IMR-90 (cell line): ENCODE measurements around the gene DDX10. TPM values are rescaled to one million over a fixed set of nuclear protein-coding genes. Genes with fewer than 3 reads are reported as not detected.

Experiments used
- ATAC-seq: fragments of 200-7000 bp; cut with Tn5 transposase; 2 replicates; pipeline ENCODE4 v1.9.1; 2020; ENCODE audit warnings: low read depth, mild to moderate bottlenecking, moderate library complexity
- BruUV-seq: library from RNA; stranded (reverse); fragments of 400-500 nt; replicated peaks from 2 replicates; lab custom pipeline; 2021; lab: Mats Ljungman, UMichigan
- CTCF ChIA-PET: fragments of 300-600 bp; formaldehyde crosslinking; extraction: SDS; loops from one replicate; lab custom pipeline; 2021; ENCODE audit warnings: antibody characterized with exemption; lab: Yijun Ruan, JAX
- POLR2A ChIA-PET: fragments of 300-600 bp; sonication (Branson Sonifier 250); formaldehyde crosslinking; loops from one replicate; lab custom pipeline; 2022; ENCODE audit warnings: antibody characterized with exemption; ENCODE audit not compliant: unreplicated experiment; lab: Charles Lee
- DNase-seq: peaks from one replicate; pipeline ENCODE4 v3.0.0; 2013
- H2AFZ ChIP-seq: replicated peaks from 2 replicates; pipeline ENCODE3; 2013; ENCODE audit warnings: low read length, mild to moderate bottlenecking; ENCODE audit not compliant: poor library complexity
- H2AK5ac ChIP-seq: 2 replicates; pipeline ENCODE4 v1.6.1; 2013; ENCODE audit warnings: low read depth, low read length, inconsistent platforms
- H2AK9ac ChIP-seq: replicated peaks from 2 replicates; pipeline ENCODE3; 2013; ENCODE audit warnings: mild to moderate bottlenecking, low read depth, low read length, moderate library complexity; ENCODE audit not compliant: poor library complexity
- H2BK120ac ChIP-seq: 2 replicates; pipeline ENCODE4 v1.6.1; 2013; ENCODE audit warnings: low read depth, low read length, inconsistent platforms
- H2BK15ac ChIP-seq: 3 replicates; pipeline ENCODE4 v1.6.1; 2013; ENCODE audit warnings: low read depth, low read length, inconsistent platforms
- H2BK20ac ChIP-seq: 2 replicates; pipeline ENCODE4 v1.6.1; 2013; ENCODE audit warnings: low read depth, mild to moderate bottlenecking, inconsistent platforms, low read length, moderate library complexity
- H2BK5ac ChIP-seq: 2 replicates; pipeline ENCODE4 v1.6.1; 2013; ENCODE audit warnings: mild to moderate bottlenecking, low read depth, low read length, inconsistent platforms; ENCODE audit not compliant: poor library complexity, severe bottlenecking
- H3K14ac ChIP-seq: replicated peaks from 2 replicates; pipeline ENCODE4 v1.6.1; 2013; ENCODE audit warnings: low read depth, low read length, inconsistent platforms
- H3K18ac ChIP-seq: 2 replicates; pipeline ENCODE4 v1.6.1; 2013; ENCODE audit warnings: low read depth, low read length, control low read depth
- H3K23ac ChIP-seq: 2 replicates; pipeline ENCODE4 v1.6.1; 2013; ENCODE audit warnings: low read depth, low read length, inconsistent platforms
- H3K27ac ChIP-seq: 2 replicates; pipeline ENCODE4 v1.5.1; 2013; ENCODE audit warnings: mild to moderate bottlenecking, control low read depth, low read length; ENCODE audit not compliant: insufficient read depth
- H3K27me3 ChIP-seq: 2 replicates; pipeline ENCODE4 v1.6.1; 2013; ENCODE audit warnings: low read length; ENCODE audit not compliant: control insufficient read depth, insufficient read depth
- H3K36me3 ChIP-seq: 2 replicates; pipeline ENCODE4 v1.6.1; 2013; ENCODE audit warnings: low read length, mixed read lengths; ENCODE audit not compliant: control insufficient read depth, insufficient read depth
- H3K4ac ChIP-seq: 2 replicates; pipeline ENCODE4 v1.6.1; 2013; ENCODE audit warnings: low read depth, low read length, inconsistent platforms
- H3K4me1 ChIP-seq: 2 replicates; pipeline ENCODE4 v1.6.1; 2013; ENCODE audit warnings: low read length, mixed read lengths; ENCODE audit not compliant: control insufficient read depth, insufficient read depth
- H3K4me2 ChIP-seq: 2 replicates; pipeline ENCODE4 v1.6.1; 2013; ENCODE audit warnings: low read depth, mild to moderate bottlenecking, control low read depth, low read length, moderate library complexity
- H3K4me3 ChIP-seq: 2 replicates; pipeline ENCODE4 v1.5.1; 2013; ENCODE audit warnings: low read depth, mild to moderate bottlenecking, control low read depth, low read length, moderate library complexity; ENCODE audit not compliant: insufficient read depth
- H3K56ac ChIP-seq: 2 replicates; pipeline ENCODE4 v1.6.1; 2013; ENCODE audit warnings: low read length, inconsistent platforms; ENCODE audit not compliant: insufficient read depth; ENCODE audit errors: extremely low read depth
- H3K79me1 ChIP-seq, 2 experiments: 2 replicates each; pipeline ENCODE4 v1.6.1; 2013; ENCODE audit warnings: low read length in 2 of 2, inconsistent platforms in 1 of 2, low read depth in 1 of 2
- H3K9ac ChIP-seq: 2 replicates; pipeline ENCODE4 v1.6.1; 2013; ENCODE audit warnings: low read depth, low read length, control low read depth
- H3K9me1 ChIP-seq: 2 replicates; pipeline ENCODE4 v1.6.1; 2013; ENCODE audit warnings: low read length, inconsistent platforms; ENCODE audit not compliant: insufficient read depth
- H3K9me3 ChIP-seq: 2 replicates; pipeline ENCODE4 v1.6.1; 2013; ENCODE audit warnings: low read length; ENCODE audit not compliant: control insufficient read depth, insufficient read depth
- H4K20me1 ChIP-seq: 2 replicates; pipeline ENCODE4 v1.6.1; 2013; ENCODE audit warnings: low read length, inconsistent platforms; ENCODE audit not compliant: insufficient read depth
- H4K5ac ChIP-seq: 2 replicates; pipeline ENCODE4 v1.6.1; 2013; ENCODE audit warnings: mild to moderate bottlenecking, low read depth, low read length, control low read depth
- H4K8ac ChIP-seq, 2 experiments: 2 replicates each; pipeline ENCODE4 v1.6.1; 2013; ENCODE audit warnings: low read depth in 2 of 2, low read length in 2 of 2, control low read depth in 1 of 2, inconsistent platforms in 1 of 2
- H4K91ac ChIP-seq: 2 replicates; pipeline ENCODE4 v1.6.1; 2013; ENCODE audit warnings: low read depth, low read length, inconsistent platforms; ENCODE audit not compliant: insufficient read depth
- BHLHE40 ChIP-seq: fragments of 150-350 bp; IDR thresholded peaks from 2 replicates; pipeline ENCODE4 v1.6.1; 2016; ENCODE audit warnings: mild to moderate bottlenecking, low read depth, low read length
- CEBPB ChIP-seq: IDR thresholded peaks from 2 replicates; pipeline ENCODE4 v1.6.1; 2012; ENCODE audit warnings: low read depth, low read length, improper control_type of control experiment
- CHD1 ChIP-seq: IDR thresholded peaks from 2 replicates; pipeline ENCODE4 v1.6.1; 2012; ENCODE audit warnings: low read depth, low read length, improper control_type of control experiment
- FOS ChIP-seq: fragments of 150-350 bp; IDR thresholded peaks from 2 replicates; pipeline ENCODE4 v1.6.1; 2016; ENCODE audit warnings: low read depth, low read length
- MAFK ChIP-seq: IDR thresholded peaks from 2 replicates; pipeline ENCODE4 v1.6.1; 2012; ENCODE audit warnings: low read depth, low read length, improper control_type of control experiment
- MAZ ChIP-seq: IDR thresholded peaks from 2 replicates; pipeline ENCODE4 v1.6.1; 2012; ENCODE audit warnings: low read depth, mild to moderate bottlenecking, low read length, improper control_type of control experiment, moderate library complexity, borderline replicate concordance
- MXI1 ChIP-seq: IDR thresholded peaks from 2 replicates; pipeline ENCODE4 v1.6.1; 2012; ENCODE audit warnings: low read depth, mild to moderate bottlenecking, low read length, moderate library complexity, borderline replicate concordance
- NFE2L2 ChIP-seq: fragments of 150-350 bp; IDR thresholded peaks from 2 replicates; pipeline ENCODE4 v1.6.1; 2016; ENCODE audit warnings: low read depth, mild to moderate bottlenecking, low read length
- POLR2A ChIP-seq: IDR thresholded peaks from 2 replicates; pipeline ENCODE4 v1.6.1; 2012; ENCODE audit warnings: mild to moderate bottlenecking, low read depth, low read length
- RAD21 ChIP-seq: IDR thresholded peaks from 2 replicates; pipeline ENCODE4 v1.6.1; 2012; ENCODE audit warnings: low read length, improper control_type of control experiment
- RCOR1 ChIP-seq: IDR thresholded peaks from 2 replicates; pipeline ENCODE4 v1.6.1; 2012; ENCODE audit warnings: mild to moderate bottlenecking, low read length, improper control_type of control experiment; ENCODE audit not compliant: insufficient replicate concordance
- RFX5 ChIP-seq: IDR thresholded peaks from 2 replicates; pipeline ENCODE4 v1.8.0; 2012; ENCODE audit warnings: low read depth, mild to moderate bottlenecking, low read length, moderate library complexity
- SMC3 ChIP-seq: fragments of 150-350 bp; IDR thresholded peaks from 2 replicates; pipeline ENCODE4 v1.6.1; 2016; ENCODE audit warnings: low read depth, mild to moderate bottlenecking, antibody characterized with exemption, low read length, moderate library complexity
- WGBS, 2 experiments: methylation state at CpG; one replicate each; pipeline versions ENCODE4 v1.1.5 to v1.1.7; 2013; ENCODE audit warnings: missing lambda C conversion rate in 2 of 2; ENCODE audit not compliant: insufficient read length in 1 of 2; ENCODE audit errors: extremely low coverage in 2 of 2; 5-methylcytosine and 5-hydroxymethylcytosine counted together
- dilution Hi-C: fragments of 300-500 bp; cut with HindIII; formaldehyde crosslinking; loops from one replicate; pipeline ENCODE4 v1.14.3; 2018; ENCODE audit warnings: low sequenced_read_pairs; ENCODE audit not compliant: unreplicated experiment
- in situ Hi-C: fragments of 300-500 bp; cut with MboI; formaldehyde crosslinking; loops from 3 replicates; pipeline ENCODE4 v1.14.3; 2019; ENCODE audit warnings: low sequenced_read_pairs, inconsistent platforms, mixed read lengths
- intact Hi-C: fragments of 100-400 bp; cut with micrococcal nuclease; formaldehyde crosslinking; loops from 2 replicates; pipeline ENCODE4 v1.10.0; 2022
- polyA plus RNA-seq, 3 experiments: library from polyadenylated mRNA; depleted of rRNA; stranded (reverse); fragments of >200 nt; gene quantifications; 2 replicates each; pipeline ENCODE4 v1.2.3, GENCODE V29; 2012; ENCODE audit warnings: low replicate concordance in 1 of 3
- total RNA-seq: library from RNA; depleted of rRNA; stranded (reverse); fragments of >200 nt; gene quantifications from 2 replicates; pipeline ENCODE4 v1.2.3, GENCODE V29; 2012
- TF ChIP-seq, protein P1 (sequence below): fragments of 150-350 bp; IDR thresholded peaks from 2 replicates; pipeline ENCODE4 v1.6.1; 2017; ENCODE audit warnings: mild to moderate bottlenecking, antibody characterized with exemption, low read length, low read depth
- TF ChIP-seq, protein P2 (sequence below): fragments of 150-350 bp; IDR thresholded peaks from 2 replicates; pipeline ENCODE4 v1.6.1; 2016; ENCODE audit warnings: low read depth, mild to moderate bottlenecking, low read length, moderate library complexity, borderline replicate concordance
- TF ChIP-seq, protein P3 (sequence below): conservative IDR thresholded peaks from 2 replicates; pipeline ENCODE4 v1.5.1; 2012; ENCODE audit warnings: mild to moderate bottlenecking, low read depth, low read length, improper control_type of control experiment

DDX10 gene
- total and polyA plus RNA-seq, 2 of the 4 experiments (the other 2 are of a cell fraction): 20.0 to 31.9 TPM

DNA sequence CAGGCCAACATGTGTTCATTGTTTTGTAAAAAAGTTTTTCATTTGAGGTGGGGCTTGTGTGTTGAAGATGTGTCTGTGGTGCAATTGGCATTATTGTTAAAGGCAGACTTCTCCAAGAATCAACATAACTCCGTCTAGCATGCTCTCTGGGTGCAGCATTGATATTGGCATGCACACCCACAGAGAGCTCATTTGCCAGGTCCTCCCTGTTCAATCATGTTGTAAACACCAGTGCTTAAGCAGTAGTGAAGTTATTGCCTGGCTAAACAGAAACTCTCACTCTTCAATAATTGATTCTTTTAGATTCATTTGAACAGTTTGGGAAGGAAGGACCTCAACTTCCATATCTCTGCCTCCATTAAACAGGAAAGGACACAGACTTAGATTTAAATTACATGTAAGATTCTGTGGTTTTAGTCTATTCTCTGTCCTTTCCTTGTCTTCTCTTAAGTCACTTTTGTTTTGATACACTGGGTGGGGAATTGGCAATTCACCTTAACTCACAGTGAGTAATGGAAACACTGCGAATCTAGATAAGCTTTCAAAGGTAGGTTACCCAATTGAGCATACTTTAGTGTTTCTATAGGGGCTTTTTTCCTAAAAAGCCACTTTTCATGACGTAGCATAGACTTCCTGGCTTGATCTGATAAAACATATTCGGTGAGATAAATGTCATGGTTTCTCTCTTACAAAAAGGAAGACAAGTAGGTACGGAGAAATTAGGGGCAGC, 40.5 kb upstream of the DDX10 start:
- no peak overlapping the region for H4K5ac ChIP-seq
- ChIA-PET POLR2A (no interaction called here), CTCF (no interaction called here)
- dilution Hi-C loops: no loop called here
- no peak overlapping the region for H4K91ac ChIP-seq
- DNase-seq (no peak), ATAC-seq (no peak)
- no peak overlapping the region for H2BK5ac ChIP-seq
- no peak overlapping the region for H3K18ac ChIP-seq
- no TSS peak for BruUV-seq
- no peaks in the 10 kb centered on the region for H3K4me1 ChIP-seq
- in situ Hi-C loops: no loop called here
- H4K20me1 ChIP-seq: no peaks in the 10 kb centered on the region
- H2BK120ac ChIP-seq: no peak overlapping the region
- no peak overlapping the region for H3K9ac ChIP-seq
- H4K8ac ChIP-seq: no peak overlapping the region
- WGBS, 2 experiments: 40% methylated on average over 1 of the region's 5 CpGs; no CpG with 5 or more reads in 1 of the 2 experiments
- H3K27me3 ChIP-seq: no peaks in the 10 kb centered on the region
- H3K14ac ChIP-seq: no peak overlapping the region
- no peak overlapping the region for H3K4me3 ChIP-seq
- H2AK9ac ChIP-seq: no peak overlapping the region
- no peak overlapping the region for H3K27ac ChIP-seq
- no peak overlapping the region for H3K4ac ChIP-seq
- no peak overlapping the region for H3K56ac ChIP-seq
- no peaks in the 10 kb centered on the region for H3K9me3 ChIP-seq
- H3K79me1 ChIP-seq: no peaks in the 10 kb centered on the region
- no peak overlapping the region for H2BK15ac ChIP-seq
- H3K4me2 ChIP-seq: no peak overlapping the region
- H3K9me1 ChIP-seq: no peaks in the 10 kb centered on the region
- H2AFZ ChIP-seq: no peak overlapping the region
- TF ChIP-seq CEBPB: no peak
- TF ChIP-seq RCOR1: no peak
- TF ChIP-seq SMC3: no peak
- TF ChIP-seq MXI1: no peak
- no peak for TF ChIP-seq BHLHE40
- no peak for TF ChIP-seq MAFK
- TF ChIP-seq, protein P1, sequence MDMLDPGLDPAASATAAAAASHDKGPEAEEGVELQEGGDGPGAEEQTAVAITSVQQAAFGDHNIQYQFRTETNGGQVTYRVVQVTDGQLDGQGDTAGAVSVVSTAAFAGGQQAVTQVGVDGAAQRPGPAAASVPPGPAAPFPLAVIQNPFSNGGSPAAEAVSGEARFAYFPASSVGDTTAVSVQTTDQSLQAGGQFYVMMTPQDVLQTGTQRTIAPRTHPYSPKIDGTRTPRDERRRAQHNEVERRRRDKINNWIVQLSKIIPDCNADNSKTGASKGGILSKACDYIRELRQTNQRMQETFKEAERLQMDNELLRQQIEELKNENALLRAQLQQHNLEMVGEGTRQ: no peak
- TF ChIP-seq NFE2L2: no peak
- TF ChIP-seq CHD1: no peak
- no peak for TF ChIP-seq MAZ
- TF ChIP-seq POLR2A: no peak
- TF ChIP-seq FOS: no peak
- TF ChIP-seq, protein P2, sequence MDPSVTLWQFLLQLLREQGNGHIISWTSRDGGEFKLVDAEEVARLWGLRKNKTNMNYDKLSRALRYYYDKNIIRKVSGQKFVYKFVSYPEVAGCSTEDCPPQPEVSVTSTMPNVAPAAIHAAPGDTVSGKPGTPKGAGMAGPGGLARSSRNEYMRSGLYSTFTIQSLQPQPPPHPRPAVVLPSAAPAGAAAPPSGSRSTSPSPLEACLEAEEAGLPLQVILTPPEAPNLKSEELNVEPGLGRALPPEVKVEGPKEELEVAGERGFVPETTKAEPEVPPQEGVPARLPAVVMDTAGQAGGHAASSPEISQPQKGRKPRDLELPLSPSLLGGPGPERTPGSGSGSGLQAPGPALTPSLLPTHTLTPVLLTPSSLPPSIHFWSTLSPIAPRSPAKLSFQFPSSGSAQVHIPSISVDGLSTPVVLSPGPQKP: no peak
- TF ChIP-seq, protein P3, sequence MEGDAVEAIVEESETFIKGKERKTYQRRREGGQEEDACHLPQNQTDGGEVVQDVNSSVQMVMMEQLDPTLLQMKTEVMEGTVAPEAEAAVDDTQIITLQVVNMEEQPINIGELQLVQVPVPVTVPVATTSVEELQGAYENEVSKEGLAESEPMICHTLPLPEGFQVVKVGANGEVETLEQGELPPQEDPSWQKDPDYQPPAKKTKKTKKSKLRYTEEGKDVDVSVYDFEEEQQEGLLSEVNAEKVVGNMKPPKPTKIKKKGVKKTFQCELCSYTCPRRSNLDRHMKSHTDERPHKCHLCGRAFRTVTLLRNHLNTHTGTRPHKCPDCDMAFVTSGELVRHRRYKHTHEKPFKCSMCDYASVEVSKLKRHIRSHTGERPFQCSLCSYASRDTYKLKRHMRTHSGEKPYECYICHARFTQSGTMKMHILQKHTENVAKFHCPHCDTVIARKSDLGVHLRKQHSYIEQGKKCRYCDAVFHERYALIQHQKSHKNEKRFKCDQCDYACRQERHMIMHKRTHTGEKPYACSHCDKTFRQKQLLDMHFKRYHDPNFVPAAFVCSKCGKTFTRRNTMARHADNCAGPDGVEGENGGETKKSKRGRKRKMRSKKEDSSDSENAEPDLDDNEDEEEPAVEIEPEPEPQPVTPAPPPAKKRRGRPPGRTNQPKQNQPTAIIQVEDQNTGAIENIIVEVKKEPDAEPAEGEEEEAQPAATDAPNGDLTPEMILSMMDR: no peak
- TF ChIP-seq RAD21: no peak
- TF ChIP-seq RFX5: no peak
- no peak overlapping the region for H2AK5ac ChIP-seq
- H3K23ac ChIP-seq: no peak overlapping the region
- no peaks in the 10 kb centered on the region for H3K36me3 ChIP-seq
- intact Hi-C loops: no loop called here
- no peak overlapping the region for H2BK20ac ChIP-seq
